Dedifferentiated amniotic fluid mesenchymal stem cell (primary cell): ENCODE data around the gene GOLGB1.

Experiments
- DNase-seq: peaks from one replicate; pipeline ENCODE4 v3.0.0-alpha.2; 2016; ENCODE audit errors: extremely low spot score

GOLGB1 gene

GRCh38 chr3:121637922-121638321 is 111.6 kb downstream of the GOLGB1 start:
- no peak for DNase-seq

GRCh38 chr3:121630355-121630754 is 119.2 kb downstream of the GOLGB1 start:
- no peak for DNase-seq

GRCh38 chr3:121629601-121630000 is 119.9 kb downstream of the GOLGB1 start:
- no peak for DNase-seq

GRCh38 chr3:121627622-121628021 is 121.9 kb downstream of the GOLGB1 start:
- DNase-seq: no peak

GRCh38 chr3:121627211-121627610 is 122.3 kb downstream of the GOLGB1 start:
- DNase-seq: no peak

- DNase-seq: no peak
Measured at GRCh38 chr3:121626495-121626894, 123.0 kb downstream of the GOLGB1 start.

- no peak for DNase-seq
Measured at GRCh38 chr3:121624147-121624899, 125.2 kb downstream of the GOLGB1 start.

GRCh38 chr3:121621491-121621890 is 128.1 kb downstream of the GOLGB1 start:
- no peak for DNase-seq

GRCh38 chr3:121619691-121620090 is 129.8 kb downstream of the GOLGB1 start:
- no peak for DNase-seq
